Fibroblast of the conjunctiva (primary cell): Measurements from ENCODE around the gene CYBC1.
"Not testable (repeated sequence)": the region's sequence is repeated elsewhere in the genome, so short reads cannot be mapped to it uniquely, and the experiment has no call there.

ENCODE experiments used
- DNase-seq: peaks from one replicate; pipeline ENCODE4 v3.0.0-alpha.2; 2010; ENCODE audit warnings: low read depth

The CYBC1 gene

GRCh38 chr17:82477934-82478333 lies 27.4 kb upstream of the CYBC1 start:
- no peak for DNase-seq

DNA sequence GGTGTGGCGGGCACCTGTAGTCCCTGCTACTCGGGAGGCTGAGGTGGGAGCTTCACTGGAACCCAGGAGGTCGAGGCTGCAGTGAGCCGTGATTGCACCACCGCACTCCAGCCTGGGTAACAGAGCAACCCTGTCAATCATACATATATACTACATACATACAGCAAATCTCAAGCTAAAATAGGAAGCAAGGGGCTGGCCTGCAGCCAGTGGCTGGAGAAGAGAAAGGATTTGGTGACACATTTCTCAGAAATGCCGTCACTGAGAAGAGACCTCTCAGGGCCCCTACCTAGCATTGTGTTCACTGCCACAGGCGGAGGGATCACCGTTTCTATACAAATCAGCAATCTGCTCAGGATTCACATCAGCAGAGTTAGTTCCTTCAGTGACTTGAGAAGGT lies 24.9 kb upstream of the CYBC1 start:
- no peak for DNase-seq

GRCh38 chr17:82474223-82475010 lies 23.9 kb upstream of the CYBC1 start:
- DNase-seq: no peak

DNA sequence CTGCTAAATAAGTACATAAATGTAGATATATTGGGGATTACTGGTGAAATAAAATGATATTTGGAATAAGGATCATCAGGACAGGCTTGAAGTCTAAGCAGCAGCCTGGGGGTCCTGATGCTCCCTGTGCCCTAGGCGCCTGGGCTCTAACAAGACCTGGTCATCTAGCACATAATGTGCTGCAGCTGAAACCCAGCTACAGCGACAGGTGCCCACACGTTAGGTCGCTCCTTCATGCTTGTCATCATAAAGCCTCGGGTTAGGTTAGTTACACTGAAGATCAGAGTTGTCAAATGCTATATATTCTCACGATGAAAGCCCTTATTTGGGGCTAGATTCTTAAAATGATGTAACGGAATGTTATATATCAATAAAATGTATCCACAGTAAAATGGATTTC lies 19.5 kb upstream of the CYBC1 start:
- no peak for DNase-seq

GRCh38 chr17:82468692-82469091 lies 18.1 kb upstream of the CYBC1 start:
- no peak for DNase-seq

- DNase-seq: no peak
Observed at GRCh38 chr17:82465023-82465603, 14.6 kb upstream of the CYBC1 start.

DNA sequence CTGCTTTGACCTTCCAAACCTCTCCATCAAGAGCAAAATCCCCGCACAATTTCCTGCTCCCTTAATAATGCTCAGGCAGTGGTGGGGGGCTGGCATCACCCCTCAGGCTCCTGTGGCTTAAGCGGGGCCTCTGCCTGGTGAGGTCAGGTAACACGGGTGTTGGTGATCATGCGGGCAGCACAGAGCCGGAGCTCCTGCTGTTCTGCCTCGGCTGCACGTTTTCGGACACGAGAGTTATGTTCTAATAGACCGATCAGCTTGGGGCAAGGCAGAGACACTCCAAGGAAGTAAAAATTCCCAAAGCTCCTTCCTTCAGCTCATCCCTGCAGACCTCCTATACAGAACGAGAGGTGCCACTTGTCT lies 14.0 kb upstream of the CYBC1 start:
- DNase-seq: no peak

DNA sequence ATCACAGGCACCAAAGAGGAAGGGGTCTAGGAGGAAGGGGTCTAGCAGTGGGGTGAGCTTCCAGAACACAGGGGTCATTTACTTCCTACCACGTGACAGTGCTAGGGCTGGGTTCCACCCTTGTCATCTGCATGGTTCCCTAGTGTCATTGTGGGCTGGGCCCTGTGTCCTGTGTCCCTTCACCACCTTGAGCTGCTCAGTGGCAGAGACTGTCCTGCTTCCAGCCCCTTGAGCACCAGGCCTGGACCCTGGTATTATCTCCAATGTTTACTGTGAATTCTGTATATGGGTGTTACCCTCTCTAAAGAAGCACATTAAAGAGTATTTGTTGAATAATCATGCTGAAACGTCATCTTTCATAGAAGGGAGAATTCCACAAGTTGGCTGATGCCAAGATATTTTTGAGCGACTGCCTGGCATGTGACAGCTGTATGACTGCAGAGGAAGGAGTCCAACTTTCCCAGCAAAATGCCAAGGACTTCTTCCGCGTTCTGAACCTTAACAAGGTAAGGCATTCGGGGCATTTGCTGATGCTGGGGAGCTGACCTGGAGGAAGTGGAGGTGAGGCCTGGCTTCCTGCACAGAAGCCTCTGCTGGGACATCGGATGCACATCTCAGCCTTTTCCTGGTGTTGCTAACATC lies 13.5 kb upstream of the CYBC1 start:
- DNase-seq: no peak

DNA sequence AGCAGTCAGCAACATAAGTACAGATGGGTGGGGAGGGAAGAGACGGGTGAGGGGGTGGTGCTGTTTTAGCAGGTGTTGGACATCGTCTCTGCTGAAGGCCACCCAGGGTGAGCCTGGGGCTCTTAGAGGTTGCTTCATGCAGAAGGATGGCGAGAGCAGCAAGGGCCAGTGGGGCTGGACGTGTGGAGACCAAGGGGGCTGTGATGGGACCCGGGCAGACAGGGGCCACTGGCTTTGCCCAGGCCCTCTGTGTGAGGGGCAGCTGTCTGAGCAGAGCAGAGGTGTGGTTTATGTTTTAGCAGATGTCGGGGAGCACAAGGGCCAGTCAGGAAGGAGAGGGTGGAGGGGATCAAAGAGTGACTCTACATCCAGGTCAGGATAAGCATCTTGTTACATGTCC lies 12.8 kb upstream of the CYBC1 start:
- DNase-seq: no peak

- no peak for DNase-seq
Observed at GRCh38 chr17:82461827-82462524, 11.4 kb upstream of the CYBC1 start.

DNA sequence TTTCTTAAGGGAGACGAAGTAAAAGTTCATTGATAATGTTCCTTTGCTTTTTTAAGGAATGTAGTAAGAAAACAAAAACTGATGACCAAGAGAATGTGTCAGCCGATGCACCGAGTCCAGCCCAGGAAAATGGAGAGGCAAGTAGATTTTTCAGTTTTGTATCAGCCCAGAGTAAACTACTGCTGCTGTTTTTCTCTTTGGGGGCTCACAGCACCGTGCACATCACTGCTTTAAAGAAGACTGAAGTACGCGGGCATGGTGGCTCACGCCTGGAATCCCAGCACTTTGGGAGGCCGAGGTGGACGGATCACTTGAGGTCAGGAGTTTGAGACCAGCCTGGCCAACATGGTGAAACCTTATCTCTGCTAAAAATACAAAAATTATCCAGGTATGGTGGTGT lies 9.4 kb upstream of the CYBC1 start:
- not testable (repeated sequence) for DNase-seq

DNA sequence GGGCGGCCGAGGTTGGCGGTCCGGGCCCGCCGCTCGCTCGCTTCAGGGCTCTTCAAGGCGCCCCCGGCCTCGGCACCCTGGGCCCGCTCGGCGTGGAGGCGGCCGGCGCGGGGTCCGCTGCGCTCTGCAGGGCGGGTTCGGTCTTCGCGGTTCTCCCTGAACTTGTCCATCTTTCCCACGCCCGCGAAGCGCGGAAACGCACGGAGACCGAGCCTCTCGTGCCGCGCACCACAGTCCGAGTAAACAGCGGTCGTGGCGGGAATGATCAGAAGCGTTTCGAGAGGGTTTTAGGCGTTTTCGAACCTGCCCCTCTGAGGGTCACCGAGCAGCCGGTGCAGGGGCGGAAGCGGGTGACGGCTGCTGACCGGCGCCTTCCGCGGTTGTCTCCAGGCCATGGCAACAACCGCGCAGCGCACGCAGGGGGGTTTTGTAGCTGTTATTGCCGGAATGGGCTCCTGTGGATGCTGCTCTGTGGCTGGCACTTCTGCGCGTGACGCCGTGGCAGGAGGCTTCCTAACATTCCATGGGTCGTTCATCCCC lies 8.4 kb upstream of the CYBC1 start:
- no peak for DNase-seq

GRCh38 chr17:82458179-82458884 lies 7.8 kb upstream of the CYBC1 start, which contains the start of gene NARF:
Gene NARF (plus strand): TSS chr17:82458741. CDS start chr17:82458804, 63 bp downstream.
- DNase-seq: peak; percentile 96

DNA sequence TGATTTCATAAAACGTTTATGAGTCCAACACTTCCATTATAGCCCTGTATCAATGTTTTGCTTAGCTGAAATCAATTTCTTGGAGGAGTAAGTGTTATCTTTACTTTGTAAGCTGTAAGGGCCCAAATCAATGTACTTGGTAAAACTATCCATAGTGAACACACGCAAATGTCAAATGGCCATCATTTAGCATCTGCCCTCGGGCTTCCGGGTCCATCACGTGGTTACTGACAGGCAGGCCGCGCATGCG lies 7.3 kb upstream of the CYBC1 start:
- no peak for DNase-seq

DNA sequence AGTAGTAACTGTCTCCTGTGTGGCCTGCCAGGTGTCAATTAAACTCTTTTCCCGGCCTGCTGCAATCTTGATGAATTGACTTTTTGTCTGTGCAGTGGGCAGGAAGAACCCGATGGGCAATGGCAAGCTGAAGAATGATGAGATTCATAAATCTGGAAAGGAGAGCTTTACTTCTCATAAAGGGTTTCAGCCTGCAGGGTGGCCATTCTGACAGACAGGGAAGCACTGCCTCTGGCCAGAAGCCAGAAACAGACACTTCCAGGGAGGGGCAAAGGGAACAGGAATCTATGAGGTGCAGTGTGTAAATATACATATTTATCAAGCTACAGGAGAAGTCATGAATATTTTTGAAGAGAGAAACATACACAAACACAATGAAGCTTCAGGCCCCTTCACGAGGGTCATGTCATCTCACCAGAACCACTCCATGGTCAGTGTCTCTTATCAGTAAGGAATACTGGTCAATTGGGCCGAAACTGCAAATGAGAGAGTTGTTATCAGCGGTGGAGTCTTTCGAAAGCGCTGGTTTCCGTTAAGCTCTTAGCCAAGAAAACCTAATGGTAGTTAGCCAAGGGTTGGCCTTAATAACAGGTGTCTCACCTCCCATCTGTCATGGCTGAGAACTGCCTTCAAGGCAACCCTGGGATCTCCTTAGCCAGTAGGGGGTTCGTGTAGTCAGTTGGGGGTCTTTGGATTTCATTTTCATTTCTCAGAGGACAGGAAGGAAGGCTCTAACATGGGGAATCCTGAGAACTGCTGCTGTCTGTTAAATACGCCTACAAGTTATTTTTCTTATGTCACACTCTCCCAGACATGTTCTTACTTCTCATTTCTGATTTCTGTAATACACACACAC lies 6.7 kb upstream of the CYBC1 start:
- DNase-seq: no peak

DNA sequence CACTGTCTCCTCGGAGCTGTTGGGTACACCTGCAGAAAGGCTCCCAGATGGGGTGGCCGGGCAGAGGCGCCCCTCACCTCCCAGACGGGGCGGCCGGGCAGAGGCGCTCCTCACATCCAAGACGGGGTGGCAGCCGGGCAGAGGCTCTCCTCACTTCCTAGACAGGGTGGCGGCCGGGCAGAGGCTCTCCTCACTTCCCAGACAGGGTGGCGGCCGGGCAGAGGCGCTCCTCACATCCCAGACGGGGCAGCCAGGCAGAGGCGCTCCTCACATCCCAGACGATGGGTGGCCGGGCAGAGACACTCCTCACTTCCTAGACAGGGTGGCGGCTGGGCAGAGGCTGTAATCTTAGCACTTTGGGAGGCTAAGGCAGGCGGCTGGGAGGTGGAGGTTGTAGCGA lies 3.2 kb upstream of the CYBC1 start:
- DNase-seq: not testable (repeated sequence)

DNA sequence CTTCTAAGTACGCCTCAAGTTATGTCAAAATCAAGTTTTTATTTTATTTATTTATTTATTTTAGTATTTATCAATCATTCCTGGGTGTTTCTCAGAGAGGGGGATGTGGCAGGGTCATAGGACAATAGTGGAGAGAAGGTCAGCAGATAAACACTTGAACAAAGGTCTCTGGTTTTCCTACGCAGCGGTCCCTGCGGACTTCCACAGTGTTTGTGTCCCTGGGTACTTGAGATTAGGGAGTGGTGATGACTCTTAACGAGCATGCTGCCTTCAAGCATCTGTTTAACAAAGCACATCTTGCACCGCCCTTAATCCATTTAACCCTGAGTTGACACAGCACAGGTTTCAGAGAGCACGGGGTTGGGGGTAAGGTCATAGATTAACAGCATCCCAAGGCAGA lies 2.6 kb upstream of the CYBC1 start:
- not testable (repeated sequence) for DNase-seq

- DNase-seq: no peak
Observed at GRCh38 chr17:82452162-82452561, 1.6 kb upstream of the CYBC1 start.

GRCh38 chr17:82449883-82450356 lies 632 bp downstream of the CYBC1 start:
- no peak for DNase-seq

GRCh38 chr17:82449131-82449882 lies 1.2 kb downstream of the CYBC1 start:
- DNase-seq: no peak
